ENCODE measurements around the gene RRM2.

RRM2 gene

DNA sequence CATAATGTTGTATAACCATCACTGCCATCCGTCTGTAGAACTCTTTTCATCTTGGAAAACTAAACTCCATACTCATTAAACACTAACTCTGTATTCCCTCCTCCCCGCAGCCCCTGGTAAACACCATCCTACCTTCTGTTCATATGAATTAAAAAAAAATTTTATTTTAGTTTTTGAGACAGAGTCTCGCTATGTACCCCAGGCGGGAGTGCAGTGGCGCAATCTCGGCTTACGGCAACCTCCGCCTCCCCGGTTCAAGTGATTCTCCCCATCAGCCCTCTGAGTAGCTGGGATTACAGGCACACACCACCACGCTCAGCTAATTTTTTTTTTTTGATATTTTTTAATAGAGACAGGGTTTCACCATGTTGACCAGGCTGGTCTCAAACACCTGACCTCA, 52.9 kb downstream of the RRM2 start:
- no peak for DNase-seq (ENCODE audit: insufficient read length, low spot score)
- FAIRE-seq, result no peak
- TF ChIP-seq, protein P1, sequence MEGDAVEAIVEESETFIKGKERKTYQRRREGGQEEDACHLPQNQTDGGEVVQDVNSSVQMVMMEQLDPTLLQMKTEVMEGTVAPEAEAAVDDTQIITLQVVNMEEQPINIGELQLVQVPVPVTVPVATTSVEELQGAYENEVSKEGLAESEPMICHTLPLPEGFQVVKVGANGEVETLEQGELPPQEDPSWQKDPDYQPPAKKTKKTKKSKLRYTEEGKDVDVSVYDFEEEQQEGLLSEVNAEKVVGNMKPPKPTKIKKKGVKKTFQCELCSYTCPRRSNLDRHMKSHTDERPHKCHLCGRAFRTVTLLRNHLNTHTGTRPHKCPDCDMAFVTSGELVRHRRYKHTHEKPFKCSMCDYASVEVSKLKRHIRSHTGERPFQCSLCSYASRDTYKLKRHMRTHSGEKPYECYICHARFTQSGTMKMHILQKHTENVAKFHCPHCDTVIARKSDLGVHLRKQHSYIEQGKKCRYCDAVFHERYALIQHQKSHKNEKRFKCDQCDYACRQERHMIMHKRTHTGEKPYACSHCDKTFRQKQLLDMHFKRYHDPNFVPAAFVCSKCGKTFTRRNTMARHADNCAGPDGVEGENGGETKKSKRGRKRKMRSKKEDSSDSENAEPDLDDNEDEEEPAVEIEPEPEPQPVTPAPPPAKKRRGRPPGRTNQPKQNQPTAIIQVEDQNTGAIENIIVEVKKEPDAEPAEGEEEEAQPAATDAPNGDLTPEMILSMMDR (IDR thresholded peaks at IDR 0.05; ENCODE audit: insufficient read depth, missing control alignments), result no peak

DNA sequence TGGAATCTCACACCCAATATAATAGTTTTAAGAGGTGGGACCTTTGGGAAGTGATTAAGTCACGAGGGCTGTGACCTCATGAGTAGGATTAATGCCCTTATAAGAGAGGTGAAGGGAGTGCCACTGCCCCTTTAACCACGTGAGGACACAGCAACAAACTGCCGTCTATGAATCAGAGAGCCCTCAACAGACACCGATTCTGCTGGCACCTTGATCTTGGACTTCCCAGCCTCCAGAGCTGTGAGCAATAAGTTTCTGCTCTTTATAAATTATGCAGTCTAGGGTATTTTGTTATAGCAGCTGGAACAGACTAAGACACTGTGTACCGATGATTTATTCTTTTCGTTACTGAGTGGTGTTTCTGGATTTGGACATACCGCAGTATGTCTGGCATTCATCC, 56.2 kb downstream of the RRM2 start:
- TF ChIP-seq, protein P1 (IDR thresholded peaks at IDR 0.05; ENCODE audit: insufficient read depth, missing control alignments), result no peak
- DNase-seq (ENCODE audit: insufficient read length, low spot score), result no peak
- no peak for FAIRE-seq

DNA sequence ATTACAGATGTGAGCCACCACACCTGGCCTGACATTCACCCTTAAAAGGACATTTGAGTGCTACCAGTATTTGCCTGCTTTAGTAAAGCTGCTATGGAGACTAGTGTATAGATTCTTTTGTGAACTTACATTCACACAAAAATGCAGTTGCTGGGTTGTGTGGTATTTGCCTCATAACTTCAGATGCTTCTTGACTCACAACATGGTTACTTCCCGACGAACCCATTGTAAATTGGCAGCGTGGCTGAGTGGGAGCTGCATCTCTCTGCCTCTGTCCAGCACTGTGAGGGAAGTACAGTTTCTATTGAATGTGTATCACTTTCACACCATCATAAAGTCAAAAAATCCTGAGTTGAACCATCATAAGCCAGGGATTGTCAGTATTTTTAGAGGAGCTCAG, 56.9 kb downstream of the RRM2 start:
- TF ChIP-seq, protein P1 (IDR thresholded peaks at IDR 0.05; ENCODE audit: insufficient read depth, missing control alignments), result no peak
- no peak for DNase-seq (ENCODE audit: insufficient read length, low spot score)
- no peak for FAIRE-seq

DNA sequence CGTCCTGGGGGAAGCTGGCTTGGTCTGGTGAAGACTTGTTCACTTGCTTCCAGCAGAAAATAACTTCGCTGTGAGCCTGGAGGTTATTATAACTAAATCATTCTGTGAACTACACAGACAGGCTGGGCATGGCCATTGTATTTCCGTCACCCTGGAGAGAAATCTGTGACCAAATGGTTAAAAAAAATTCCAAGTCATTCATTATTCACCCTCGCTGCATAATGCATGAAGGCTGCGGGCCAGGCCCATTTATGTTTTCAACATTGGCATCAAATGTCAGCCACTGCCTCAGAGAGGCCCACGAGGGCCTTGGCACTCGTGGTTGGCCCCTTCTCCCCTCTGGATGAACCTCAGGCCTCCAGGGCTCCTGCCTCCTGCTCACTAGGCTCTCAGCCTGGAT, 57.7 kb downstream of the RRM2 start:
- FAIRE-seq, result no peak
- no peak for DNase-seq (ENCODE audit: insufficient read length, low spot score)
- TF ChIP-seq, protein P1 (IDR thresholded peaks at IDR 0.05; ENCODE audit: insufficient read depth, missing control alignments), result no peak
